ENCODE results near the gene WAPL. TPM values are rescaled to one million over a fixed set of nuclear protein-coding genes. Genes with fewer than 3 reads are reported as not detected.

The WAPL gene
- total and polyA plus RNA-seq, 10 of the 15 experiments (the other 5 are each of a cell fraction or from before 2014, with no cell fraction given) = 15.7 to 45.8 (median 29.0) TPM

DNA sequence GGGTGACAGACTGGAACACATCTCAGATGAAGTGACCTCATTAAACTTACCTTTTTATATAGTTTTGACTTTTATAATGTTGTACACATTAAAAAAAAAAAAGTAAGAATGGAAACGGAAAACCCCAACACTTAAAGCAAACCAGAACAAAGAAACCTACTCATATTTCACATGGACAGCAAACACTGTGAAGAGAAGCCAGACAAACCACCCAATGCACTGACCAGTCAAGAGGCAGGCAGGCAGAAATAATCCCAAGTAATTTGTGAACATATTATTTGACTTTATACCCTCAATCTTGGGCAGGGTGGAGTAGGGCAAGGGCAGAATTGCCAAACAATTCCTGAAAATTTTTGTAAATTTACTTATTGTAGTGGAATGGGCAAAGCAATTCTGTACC lies 39.8 kb downstream of the WAPL start:
- Histone ChIP-seq H3K36me3 (ENCODE audit: control insufficient read depth in 2 of 2, insufficient read depth in 2 of 2, low read length in 1 of 2) (peaks cover 2 to 7% of the 10 kb centered on the region in 2 experiments), H3K27ac (ENCODE audit: control insufficient read depth, insufficient read depth) (no peak overlapping the region), H3K27me3 (replicated peaks in 1 of 2; ENCODE audit: control insufficient read depth in 2 of 2, insufficient read depth in 2 of 2, low read length in 1 of 2) (no peaks in the 10 kb centered on the region), H3K9ac (ENCODE audit: control insufficient read depth, insufficient read depth, low read length) (no peak overlapping the region), H4K20me1 (ENCODE audit: control insufficient read depth, insufficient read depth) (no peaks in the 10 kb centered on the region), H2AFZ (ENCODE audit: control insufficient read depth, low read depth, low read length) (no peak overlapping the region), H3K4me3 (no peak overlapping the region), H3K79me2 (ENCODE audit: control insufficient read depth, insufficient read depth, low read length) (peaks cover 10% of the 10 kb centered on the region), H3K9me3 (replicated peaks; ENCODE audit: control insufficient read depth, insufficient read depth, low read length) (no peaks in the 10 kb centered on the region), H3K4me1 (ENCODE audit: control insufficient read depth, insufficient read depth, low read length) (peaks cover 4% of the 10 kb centered on the region), H3K4me2 (ENCODE audit: control insufficient read depth, insufficient read depth) (no peak overlapping the region)
- 67% methylated on average over 1 of the region's 1 CpG for WGBS (ENCODE audit: insufficient coverage, insufficient replicate concordance, low lambda C conversion rate, missing lambda C conversion rate)
- FAIRE-seq = no peak
- TF ChIP-seq YBX1 (IDR thresholded peaks at IDR 0.05) = no peak
- TF ChIP-seq ETV6 (conservative IDR thresholded peaks at IDR 0.05 in 1 of 2, IDR thresholded peaks at IDR 0.05 in 1 of 2; ENCODE audit: borderline replicate concordance in 1 of 2, low read depth in 1 of 2) = no peak
- no peak for TF ChIP-seq CHD2 (IDR thresholded peaks at IDR 0.05; ENCODE audit: borderline replicate concordance, low read depth, low read length)
- no peak for TF ChIP-seq USF2 (IDR thresholded peaks at IDR 0.05; ENCODE audit: borderline replicate concordance, low read depth, low read length)
- TF ChIP-seq, protein P1, sequence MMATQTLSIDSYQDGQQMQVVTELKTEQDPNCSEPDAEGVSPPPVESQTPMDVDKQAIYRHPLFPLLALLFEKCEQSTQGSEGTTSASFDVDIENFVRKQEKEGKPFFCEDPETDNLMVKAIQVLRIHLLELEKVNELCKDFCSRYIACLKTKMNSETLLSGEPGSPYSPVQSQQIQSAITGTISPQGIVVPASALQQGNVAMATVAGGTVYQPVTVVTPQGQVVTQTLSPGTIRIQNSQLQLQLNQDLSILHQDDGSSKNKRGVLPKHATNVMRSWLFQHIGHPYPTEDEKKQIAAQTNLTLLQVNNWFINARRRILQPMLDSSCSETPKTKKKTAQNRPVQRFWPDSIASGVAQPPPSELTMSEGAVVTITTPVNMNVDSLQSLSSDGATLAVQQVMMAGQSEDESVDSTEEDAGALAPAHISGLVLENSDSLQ (IDR thresholded peaks at IDR 0.05) = no peak
- TF ChIP-seq MYC (IDR thresholded peaks at IDR 0.05; ENCODE audit: insufficient read depth, insufficient read length, insufficient replicate concordance, low read length, severe bottlenecking) = no peak
- no peak for TF ChIP-seq E4F1 (IDR thresholded peaks at IDR 0.05; ENCODE audit: borderline replicate concordance, partially characterized antibody)
- no peak for TF ChIP-seq PAX8 (IDR thresholded peaks at IDR 0.05)
- TF ChIP-seq NFXL1 (IDR thresholded peaks at IDR 0.05; ENCODE audit: borderline replicate concordance) = no peak
- TF ChIP-seq EP300 (IDR thresholded peaks at IDR 0.05; ENCODE audit: borderline replicate concordance in 1 of 2, control insufficient read depth in 1 of 2, low read depth in 2 of 2, low read length in 2 of 2) = no peak
- no peak for ATAC-seq
- intact Hi-C loops (cut with micrococcal nuclease; ENCODE audit: unreplicated experiment) (no loop called here), in situ Hi-C loops (cut with MboI) (no loop called here)
- ChIA-PET POLR2A (no interaction called here), CTCF (no interaction called here), RAD21 (ENCODE audit: unreplicated experiment) (no interaction called here), SMC1A (ENCODE audit: uncharacterized antibody, unreplicated experiment) (no interaction called here)
- no TSS peak for BruUV-seq (replicated peaks)
- no peak for DNase-seq (ENCODE audit: low read depth, low spot score)
